Measurements from ENCODE around the gene DPM1. TPM values are rescaled to one million over a fixed set of nuclear protein-coding genes. Genes with fewer than 3 reads are reported as not detected.

The DPM1 gene
- total RNA-seq, 1 donor from 2014 or later, result 31.9 TPM

DNA sequence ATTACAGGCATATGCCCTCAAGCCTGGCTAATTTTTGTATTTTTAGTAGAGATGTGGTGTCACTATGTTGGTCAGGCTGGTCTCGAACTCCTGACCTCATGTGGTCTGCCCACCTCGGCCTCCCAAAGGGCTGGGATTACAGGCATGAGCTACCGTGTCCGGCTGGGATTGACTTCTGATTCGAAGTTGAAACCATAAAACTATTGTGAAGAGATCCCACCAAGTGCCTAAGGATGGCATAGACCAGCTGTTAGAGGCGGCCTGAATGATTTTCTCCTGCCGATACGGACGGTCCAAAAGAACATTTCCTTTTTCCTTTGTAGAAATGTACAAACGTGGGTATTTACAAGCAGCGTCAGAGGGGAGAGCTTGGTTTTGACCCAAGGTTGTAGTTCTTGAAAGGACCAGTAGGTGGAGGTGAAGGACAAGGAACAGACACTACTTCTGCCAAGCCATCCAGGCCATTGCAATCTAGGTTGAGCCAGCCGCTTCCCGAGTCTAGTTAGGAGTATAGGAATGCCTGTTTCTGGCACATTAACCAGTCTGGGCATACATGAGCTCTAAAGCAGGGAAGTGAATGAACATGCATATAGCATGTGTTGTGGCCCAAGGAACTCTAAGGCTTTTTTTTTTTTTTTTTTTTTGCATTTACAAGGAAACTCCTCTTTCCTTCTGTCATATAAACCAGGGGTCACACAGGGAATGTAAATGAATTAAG, 29.3 kb upstream of the DPM1 start:
- Mint-ChIP-seq H3K36me3 (ENCODE audit: unreplicated experiment) (no peaks in the 10 kb centered on the region), H3K27ac (ENCODE audit: unreplicated experiment) (no peak overlapping the region), H3K4me3 (ENCODE audit: unreplicated experiment) (no peak overlapping the region), H3K27me3 (ENCODE audit: unreplicated experiment) (no peaks in the 10 kb centered on the region), H3K4me1 (ENCODE audit: low read depth, unreplicated experiment) (no peaks in the 10 kb centered on the region), H3K9me3 (ENCODE audit: unreplicated experiment) (no peaks in the 10 kb centered on the region)
- TF ChIP-seq, protein P1, sequence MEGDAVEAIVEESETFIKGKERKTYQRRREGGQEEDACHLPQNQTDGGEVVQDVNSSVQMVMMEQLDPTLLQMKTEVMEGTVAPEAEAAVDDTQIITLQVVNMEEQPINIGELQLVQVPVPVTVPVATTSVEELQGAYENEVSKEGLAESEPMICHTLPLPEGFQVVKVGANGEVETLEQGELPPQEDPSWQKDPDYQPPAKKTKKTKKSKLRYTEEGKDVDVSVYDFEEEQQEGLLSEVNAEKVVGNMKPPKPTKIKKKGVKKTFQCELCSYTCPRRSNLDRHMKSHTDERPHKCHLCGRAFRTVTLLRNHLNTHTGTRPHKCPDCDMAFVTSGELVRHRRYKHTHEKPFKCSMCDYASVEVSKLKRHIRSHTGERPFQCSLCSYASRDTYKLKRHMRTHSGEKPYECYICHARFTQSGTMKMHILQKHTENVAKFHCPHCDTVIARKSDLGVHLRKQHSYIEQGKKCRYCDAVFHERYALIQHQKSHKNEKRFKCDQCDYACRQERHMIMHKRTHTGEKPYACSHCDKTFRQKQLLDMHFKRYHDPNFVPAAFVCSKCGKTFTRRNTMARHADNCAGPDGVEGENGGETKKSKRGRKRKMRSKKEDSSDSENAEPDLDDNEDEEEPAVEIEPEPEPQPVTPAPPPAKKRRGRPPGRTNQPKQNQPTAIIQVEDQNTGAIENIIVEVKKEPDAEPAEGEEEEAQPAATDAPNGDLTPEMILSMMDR (IDR thresholded peaks at IDR 0.05; ENCODE audit: partially characterized antibody, unreplicated experiment), result peak; percentile 92
- DNase-seq, result peak; percentile 56

DNA sequence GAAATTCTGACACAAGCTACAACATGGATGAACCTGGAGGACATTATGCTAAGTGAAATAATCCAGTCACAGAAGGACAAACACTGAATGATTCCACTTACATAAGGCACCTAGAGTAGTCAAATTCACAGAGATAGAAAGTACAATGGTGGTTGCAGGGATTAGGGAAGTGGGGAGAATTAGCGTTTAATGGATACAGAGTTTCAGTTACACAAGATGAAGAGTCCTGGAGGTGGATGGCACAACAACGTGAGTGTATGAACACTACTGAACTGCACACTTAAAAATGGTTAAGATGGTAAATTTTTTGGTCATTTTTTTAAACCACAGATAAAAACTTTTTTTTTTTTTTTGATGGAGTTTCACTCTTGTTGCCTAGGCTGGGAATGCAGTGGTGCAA, 25.0 kb upstream of the DPM1 start:
- Mint-ChIP-seq H3K9me3 (ENCODE audit: unreplicated experiment) (peaks cover 6% of the 10 kb centered on the region), H3K36me3 (ENCODE audit: unreplicated experiment) (no peaks in the 10 kb centered on the region), H3K4me3 (ENCODE audit: unreplicated experiment) (no peak overlapping the region), H3K27ac (ENCODE audit: unreplicated experiment) (no peak overlapping the region), H3K4me1 (ENCODE audit: low read depth, unreplicated experiment) (peaks cover 11% of the 10 kb centered on the region), H3K27me3 (ENCODE audit: unreplicated experiment) (peaks cover 8% of the 10 kb centered on the region)
- no peak for DNase-seq
- TF ChIP-seq, protein P1 (IDR thresholded peaks at IDR 0.05; ENCODE audit: partially characterized antibody, unreplicated experiment), result no peak

DNA sequence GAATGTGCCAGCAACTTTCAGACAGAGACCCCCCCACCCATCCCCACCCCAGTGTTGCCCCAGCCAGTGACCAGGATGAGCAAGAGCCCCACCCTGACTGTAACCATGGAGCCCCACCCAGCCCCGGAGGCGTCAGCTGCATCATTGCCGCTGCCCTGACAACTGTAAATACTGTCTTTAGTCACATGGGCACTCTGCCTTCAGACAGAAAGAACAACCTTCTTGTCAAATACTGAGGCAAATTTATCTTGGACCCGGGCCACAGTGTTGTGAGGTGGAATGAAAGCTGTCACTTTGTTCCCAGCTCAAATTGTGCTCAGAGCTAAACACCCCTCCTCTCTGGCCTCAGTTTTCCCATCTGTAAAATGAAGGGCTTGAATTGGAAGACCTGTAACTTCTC, 24.0 kb upstream of the DPM1 start:
- H3K36me3 Mint-ChIP-seq (ENCODE audit: unreplicated experiment), result no peaks in the 10 kb centered on the region
- TF ChIP-seq, protein P1 (IDR thresholded peaks at IDR 0.05; ENCODE audit: partially characterized antibody, unreplicated experiment), result no peak
- peaks cover 21% of the 10 kb centered on the region for H3K4me1 Mint-ChIP-seq (ENCODE audit: low read depth, unreplicated experiment)
- H3K27me3 Mint-ChIP-seq (ENCODE audit: unreplicated experiment), result peaks cover 8% of the 10 kb centered on the region
- no peak for DNase-seq
- H3K9me3 Mint-ChIP-seq (ENCODE audit: unreplicated experiment), result peaks cover 7% of the 10 kb centered on the region
- no peak overlapping the region for H3K27ac Mint-ChIP-seq (ENCODE audit: unreplicated experiment)
- H3K4me3 Mint-ChIP-seq (ENCODE audit: unreplicated experiment), result no peak overlapping the region

DNA sequence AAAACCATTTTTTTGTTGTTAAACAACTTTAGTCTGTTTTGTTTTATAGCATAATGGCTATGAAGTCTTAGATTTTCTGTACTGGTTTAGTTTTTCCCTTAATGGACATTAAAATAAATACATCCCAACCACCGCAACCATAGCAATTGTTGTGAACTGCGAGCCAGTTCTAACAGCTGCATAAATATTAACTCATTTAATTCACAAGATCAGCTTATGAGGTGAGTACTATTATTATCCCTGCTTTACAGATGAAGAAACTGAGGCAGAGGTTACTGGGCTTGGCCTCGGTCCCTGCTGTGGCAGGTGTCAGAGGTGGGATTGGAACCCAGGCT, 23.3 kb upstream of the DPM1 start:
- peaks cover 23% of the 10 kb centered on the region for H3K4me1 Mint-ChIP-seq (ENCODE audit: low read depth, unreplicated experiment)
- no peaks in the 10 kb centered on the region for H3K36me3 Mint-ChIP-seq (ENCODE audit: unreplicated experiment)
- TF ChIP-seq, protein P1 (IDR thresholded peaks at IDR 0.05; ENCODE audit: partially characterized antibody, unreplicated experiment), result peak; percentile 54
- H3K27ac Mint-ChIP-seq (ENCODE audit: unreplicated experiment), result no peak overlapping the region
- peaks cover 7% of the 10 kb centered on the region for H3K9me3 Mint-ChIP-seq (ENCODE audit: unreplicated experiment)
- H3K4me3 Mint-ChIP-seq (ENCODE audit: unreplicated experiment), result no peak overlapping the region
- H3K27me3 Mint-ChIP-seq (ENCODE audit: unreplicated experiment), result peaks cover 8% of the 10 kb centered on the region
- DNase-seq, result no peak

DNA sequence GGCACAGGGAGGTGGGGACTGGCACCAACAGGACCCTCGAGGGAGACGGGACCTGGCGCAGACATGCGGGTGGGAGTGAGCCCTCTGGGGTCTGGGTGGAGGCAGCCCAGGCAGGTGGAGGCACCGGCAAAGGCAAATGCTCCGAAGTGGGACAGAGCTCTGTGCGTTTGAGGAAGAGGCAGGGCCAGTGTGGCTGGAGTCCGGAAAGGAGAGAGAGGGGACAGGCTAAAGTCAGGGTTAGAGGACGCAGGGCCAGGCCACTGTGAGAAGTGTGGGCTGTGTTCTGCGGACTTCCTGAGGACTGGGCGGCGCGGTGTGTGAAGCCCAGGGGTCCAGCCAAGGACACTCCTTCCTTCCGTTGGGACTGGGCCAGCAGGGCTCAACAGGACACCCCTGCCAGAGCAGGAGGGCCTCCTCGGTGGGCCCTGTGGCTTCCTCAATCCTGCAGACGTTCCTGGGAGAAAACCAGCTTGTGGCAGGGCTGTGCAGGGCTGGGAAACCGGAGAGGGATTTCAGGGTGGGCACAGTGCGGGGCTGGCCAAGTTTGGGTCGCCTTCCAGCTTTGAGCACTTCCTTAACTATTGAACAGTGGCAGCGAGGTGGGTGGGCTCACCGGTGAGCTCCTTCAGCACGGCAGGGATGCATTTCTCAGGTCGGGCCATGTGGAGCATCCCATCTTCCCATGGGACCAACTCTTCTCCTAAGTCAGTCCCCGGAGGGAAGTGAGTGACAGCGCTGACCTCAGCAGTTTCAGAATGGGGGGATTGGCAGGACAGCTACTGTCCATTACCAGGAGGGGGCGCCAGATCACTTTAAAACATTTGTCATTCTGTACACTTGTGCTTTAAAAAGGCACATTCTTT, 22.8 kb upstream of the DPM1 start:
- Mint-ChIP-seq H3K27ac (ENCODE audit: unreplicated experiment) (no peak overlapping the region), H3K36me3 (ENCODE audit: unreplicated experiment) (no peaks in the 10 kb centered on the region), H3K9me3 (ENCODE audit: unreplicated experiment) (peaks cover 7% of the 10 kb centered on the region)

More for the DNA sequence above, 22.8 kb upstream of the DPM1 start:
- Mint-ChIP-seq H3K4me1 (ENCODE audit: low read depth, unreplicated experiment) (peaks cover 23% of the 10 kb centered on the region), H3K4me3 (ENCODE audit: unreplicated experiment) (no peak overlapping the region), H3K27me3 (ENCODE audit: unreplicated experiment) (peaks cover 8% of the 10 kb centered on the region)
- TF ChIP-seq, protein P1 (IDR thresholded peaks at IDR 0.05; ENCODE audit: partially characterized antibody, unreplicated experiment), result peak; percentile 95
- peak; percentile 72 for DNase-seq

Measured in glutamatergic neuron (in vitro differentiated cells).